Measurements from ENCODE around the gene CLASP2. TPM values are rescaled to one million over a fixed set of nuclear protein-coding genes. Genes with fewer than 3 reads are reported as not detected.

CLASP2 gene
- total and polyA plus RNA-seq, 2 of the 4 experiments (the other 2 are of a cell fraction) = 11.9 to 49.1 TPM

- ChIA-PET POLR2A (ENCODE audit: unreplicated experiment) (no interaction called here), CTCF (no interaction called here)
- H4K20me1 ChIP-seq (ENCODE audit: insufficient read depth, low read length) = no peaks in the 10 kb centered on the region
- H2AFZ ChIP-seq (replicated peaks; ENCODE audit: low read length, poor library complexity) = no peak overlapping the region
- no peak overlapping the region for H3K56ac ChIP-seq (ENCODE audit: extremely low read depth, insufficient read depth, low read length)
- no peak overlapping the region for H3K18ac ChIP-seq (ENCODE audit: low read depth, low read length)
- H2AK5ac ChIP-seq (ENCODE audit: low read depth, low read length) = no peak overlapping the region
- H4K8ac ChIP-seq (ENCODE audit: low read depth in 2 of 2, low read length in 2 of 2) = no peak overlapping the region
- H3K4me3 ChIP-seq (ENCODE audit: insufficient read depth, low read depth, low read length) = no peak overlapping the region
- intact Hi-C loops (cut with micrococcal nuclease) = no loop called here
- no peak overlapping the region for H2BK5ac ChIP-seq (ENCODE audit: low read depth, low read length, poor library complexity, severe bottlenecking)
- no peak for DNase-seq
- dilution Hi-C loops (cut with HindIII; ENCODE audit: low sequenced_read_pairs, unreplicated experiment) = no loop called here
- no peak overlapping the region for H2AK9ac ChIP-seq (replicated peaks; ENCODE audit: low read depth, low read length, poor library complexity)
- H4K91ac ChIP-seq (ENCODE audit: insufficient read depth, low read depth, low read length) = no peak overlapping the region
- no peak overlapping the region for H3K23ac ChIP-seq (ENCODE audit: low read depth, low read length)
- no peak overlapping the region for H3K14ac ChIP-seq (replicated peaks; ENCODE audit: low read depth, low read length)
- H3K4me1 ChIP-seq (ENCODE audit: control insufficient read depth, insufficient read depth, low read length) = no peaks in the 10 kb centered on the region
- no peak overlapping the region for H3K27ac ChIP-seq (ENCODE audit: insufficient read depth, low read length)
- no peaks in the 10 kb centered on the region for H3K36me3 ChIP-seq (ENCODE audit: control insufficient read depth, insufficient read depth, low read length)
- H2BK15ac ChIP-seq (ENCODE audit: low read depth, low read length) = no peak overlapping the region
- no peak overlapping the region for H3K4ac ChIP-seq (ENCODE audit: low read depth, low read length)
- no peak overlapping the region for H2BK20ac ChIP-seq (ENCODE audit: low read depth, low read length)
- no peaks in the 10 kb centered on the region for H3K27me3 ChIP-seq (ENCODE audit: control insufficient read depth, insufficient read depth, low read length)
- H3K79me1 ChIP-seq (ENCODE audit: low read depth in 1 of 2, low read length in 2 of 2) = no peaks in the 10 kb centered on the region
- no CpG with 5 or more reads among the region's 19 CpGs for WGBS, 2 experiments (ENCODE audit: extremely low coverage in 2 of 2, insufficient read length in 1 of 2)
- no peak overlapping the region for H3K9ac ChIP-seq (ENCODE audit: low read depth, low read length)
- ATAC-seq (ENCODE audit: low read depth) = no peak
- BruUV-seq (replicated peaks) = no TSS peak
- in situ Hi-C loops (cut with MboI; ENCODE audit: low sequenced_read_pairs) = no loop called here
- H3K9me1 ChIP-seq (ENCODE audit: insufficient read depth, low read length) = no peaks in the 10 kb centered on the region
- TF ChIP-seq SMC3 (IDR thresholded peaks at IDR 0.05; ENCODE audit: low read depth, low read length) (no peak), ELK1 (IDR thresholded peaks at IDR 0.05; ENCODE audit: borderline replicate concordance, low read depth, low read length) (no peak), CHD1 (IDR thresholded peaks at IDR 0.05; ENCODE audit: low read depth, low read length) (no peak), NFE2L2 (IDR thresholded peaks at IDR 0.05; ENCODE audit: low read depth, low read length) (no peak), CTCF (conservative IDR thresholded peaks at IDR 0.05; ENCODE audit: low read depth, low read length) (no peak), RFX5 (IDR thresholded peaks at IDR 0.05; ENCODE audit: low read depth, low read length) (no peak), MXI1 (IDR thresholded peaks at IDR 0.05; ENCODE audit: borderline replicate concordance, low read depth, low read length) (no peak), RAD21 (IDR thresholded peaks at IDR 0.05; ENCODE audit: low read length) (no peak), CEBPB (IDR thresholded peaks at IDR 0.05; ENCODE audit: low read depth, low read length) (no peak), RCOR1 (IDR thresholded peaks at IDR 0.05; ENCODE audit: insufficient replicate concordance, low read length) (no peak), BHLHE40 (IDR thresholded peaks at IDR 0.05; ENCODE audit: low read depth, low read length) (no peak), POLR2A (IDR thresholded peaks at IDR 0.05; ENCODE audit: low read depth, low read length) (no peak), FOS (IDR thresholded peaks at IDR 0.05; ENCODE audit: low read depth, low read length) (no peak)
- H2BK120ac ChIP-seq (ENCODE audit: low read depth, low read length) = no peak overlapping the region
- H3K9me3 ChIP-seq (ENCODE audit: control insufficient read depth, insufficient read depth, low read length) = peaks cover 7% of the 10 kb centered on the region
- no peak overlapping the region for H4K5ac ChIP-seq (ENCODE audit: low read depth, low read length)
- H3K4me2 ChIP-seq (ENCODE audit: low read depth, low read length) = no peak overlapping the region
These were observed 264.7 kb downstream of the CLASP2 start for GRCh38 chr3:33453331-33453761.

Data from IMR-90 (cell line).